Hepatocyte (in vitro differentiated cells): Measurements from ENCODE around the gene CEP85L.

Source experiments
- EZH2 ChIP-seq: fragments of 200-600 bp; sonication (generic); IDR thresholded peaks from 2 replicates; pipeline ENCODE4 v1.6.1; 2016; ENCODE audit warnings: antibody characterized with exemption, mild to moderate bottlenecking, borderline replicate concordance
- EZH2phosphoT487 ChIP-seq: fragments of 200-600 bp; sonication (generic); IDR thresholded peaks from one replicate; pipeline ENCODE4 v1.6.1; 2018; ENCODE audit warnings: antibody characterized with exemption, mild to moderate bottlenecking, low read depth, moderate library complexity; ENCODE audit not compliant: unreplicated experiment, severe bottlenecking
- TF ChIP-seq, protein P1 (sequence below): fragments of 200-600 bp; sonication (generic); IDR thresholded peaks from 2 replicates; pipeline ENCODE4 v1.5.1; 2016; ENCODE audit warnings: antibody characterized with exemption, mild to moderate bottlenecking; ENCODE audit not compliant: poor library complexity

DNA sequence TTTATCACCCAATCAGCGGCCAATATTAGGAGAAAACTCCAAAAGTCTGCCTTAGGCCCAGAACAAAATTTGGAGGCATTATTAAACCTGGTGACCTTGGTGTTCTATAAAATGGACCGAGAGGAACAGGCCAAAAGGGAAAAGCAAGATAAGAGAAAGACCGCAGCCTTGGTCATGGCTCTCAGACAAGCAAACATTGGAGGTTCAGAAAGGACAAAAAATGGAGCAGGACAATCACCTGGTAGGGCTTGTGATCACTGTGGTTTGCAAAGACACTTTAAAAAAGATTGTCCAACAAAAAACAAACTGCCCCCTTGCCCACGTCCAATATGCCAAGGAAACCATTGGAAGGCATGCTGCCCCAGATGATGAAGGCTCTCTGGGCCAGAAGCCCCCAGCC lies 31.2 kb downstream of the CEP85L start:
- TF ChIP-seq, protein P1, sequence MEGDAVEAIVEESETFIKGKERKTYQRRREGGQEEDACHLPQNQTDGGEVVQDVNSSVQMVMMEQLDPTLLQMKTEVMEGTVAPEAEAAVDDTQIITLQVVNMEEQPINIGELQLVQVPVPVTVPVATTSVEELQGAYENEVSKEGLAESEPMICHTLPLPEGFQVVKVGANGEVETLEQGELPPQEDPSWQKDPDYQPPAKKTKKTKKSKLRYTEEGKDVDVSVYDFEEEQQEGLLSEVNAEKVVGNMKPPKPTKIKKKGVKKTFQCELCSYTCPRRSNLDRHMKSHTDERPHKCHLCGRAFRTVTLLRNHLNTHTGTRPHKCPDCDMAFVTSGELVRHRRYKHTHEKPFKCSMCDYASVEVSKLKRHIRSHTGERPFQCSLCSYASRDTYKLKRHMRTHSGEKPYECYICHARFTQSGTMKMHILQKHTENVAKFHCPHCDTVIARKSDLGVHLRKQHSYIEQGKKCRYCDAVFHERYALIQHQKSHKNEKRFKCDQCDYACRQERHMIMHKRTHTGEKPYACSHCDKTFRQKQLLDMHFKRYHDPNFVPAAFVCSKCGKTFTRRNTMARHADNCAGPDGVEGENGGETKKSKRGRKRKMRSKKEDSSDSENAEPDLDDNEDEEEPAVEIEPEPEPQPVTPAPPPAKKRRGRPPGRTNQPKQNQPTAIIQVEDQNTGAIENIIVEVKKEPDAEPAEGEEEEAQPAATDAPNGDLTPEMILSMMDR, result no peak
- TF ChIP-seq EZH2 (no peak), EZH2phosphoT487 (no peak)
